HCT116 (cell line): Measurements from ENCODE around the gene RPP21. TPM values are rescaled to one million over a fixed set of nuclear protein-coding genes. Genes with fewer than 3 reads are reported as not detected.

ENCODE experiments used
- ATAC-seq: fragments of 200-7000 bp; cut with Tn5 transposase; 2 replicates; pipeline ENCODE4 v1.9.1; 2020; ENCODE audit warnings: mild to moderate bottlenecking, moderate library complexity
- BruUV-seq: library from RNA; stranded (reverse); fragments of 400-500 nt; replicated peaks from 2 replicates; lab custom pipeline; 2021; lab: Mats Ljungman, UMichigan
- CTCF ChIA-PET: fragments of 300-600 bp; sonication (Branson Sonifier 250); formaldehyde crosslinking; loops from one replicate; lab custom pipeline; 2021; ENCODE audit warnings: antibody characterized with exemption; lab: Charles Lee
- POLR2A ChIA-PET: fragments of 300-600, 350-600 bp; sonication (Branson Sonifier 250); formaldehyde crosslinking; loops from one replicate; lab custom pipeline; 2021; ENCODE audit warnings: antibody characterized with exemption; lab: Charles Lee
- RAD21 ChIA-PET, 2 experiments: fragments of 300-600 bp; sonication (Branson Sonifier 250); formaldehyde crosslinking; loops; one replicate each; lab custom pipeline; 2023; ENCODE audit warnings: low total read pairs in 2 of 2; ENCODE audit not compliant: uncharacterized antibody in 2 of 2, unreplicated experiment in 2 of 2, low non-redundant PET in 1 of 2; lab: Charles Lee
- DNase-seq: peaks from one replicate; pipeline ENCODE4 v3.0.0-alpha.2; 2010; ENCODE audit warnings: low read depth, low spot score
- H2AFZ ChIP-seq: fragments of 200-600 bp; shearing (Covaris generic), sonication (generic); 2 replicates; pipeline ENCODE4 v1.6.1; 2017; ENCODE audit warnings: low read depth, mixed run types, mixed read lengths, antibody characterized with exemption, low read length; ENCODE audit not compliant: poor library complexity, severe bottlenecking
- H3K27ac ChIP-seq: 2 replicates; pipeline ENCODE4 v1.5.1; 2012; ENCODE audit warnings: low read depth, low read length
- H3K27me3 ChIP-seq: fragments of 200-600 bp; sonication (generic); 2 replicates; pipeline ENCODE4 v1.6.1; 2016; ENCODE audit warnings: mixed run types, low read length, mixed read lengths; ENCODE audit not compliant: insufficient read depth
- H3K36me3 ChIP-seq, 2 experiments: fragments of 200-500 bp in 1 of 2; fragments of 200-600 bp in 1 of 2; sonication (Bioruptor generic) in 1 of 2; sonication (generic) in 1 of 2; 2 replicates each; pipeline versions ENCODE4 v1.5.1 to v1.6.1; 2014 to 2016; ENCODE audit warnings: low read length in 2 of 2, inconsistent platforms in 1 of 2, mixed read lengths in 1 of 2, mixed run types in 1 of 2; ENCODE audit not compliant: insufficient read depth in 2 of 2, control insufficient read depth in 1 of 2
- H3K4me1 ChIP-seq, 2 experiments: fragments of 200-600 bp in 1 of 2; sonication (generic) in 1 of 2; 2 replicates each; pipeline versions ENCODE4 v1.5.1 to v1.6.1; 2012 to 2017; ENCODE audit warnings: low read length in 2 of 2, inconsistent platforms in 1 of 2, mild to moderate bottlenecking in 1 of 2, mixed read lengths in 1 of 2, mixed run types in 1 of 2, moderate library complexity in 1 of 2; ENCODE audit not compliant: insufficient read depth in 2 of 2, control insufficient read depth in 1 of 2
- H3K4me2 ChIP-seq: fragments of 200-600 bp; sonication (generic); 2 replicates; pipeline ENCODE4 v1.6.1; 2017; ENCODE audit warnings: mixed run types, low read length, mixed read lengths
- H3K4me3 ChIP-seq, 2 experiments: fragments of 200-600 bp in 1 of 2; sonication (generic) in 1 of 2; replicated peaks in 1 of 2; 2 replicates each; pipeline ENCODE4 v1.5.1; 2011 to 2016; ENCODE audit warnings: low read length in 2 of 2, control low read depth in 1 of 2, low read depth in 1 of 2, mild to moderate bottlenecking in 1 of 2, mixed read lengths in 1 of 2, mixed run types in 1 of 2
- H3K79me2 ChIP-seq: fragments of 200-600 bp; sonication (generic); 2 replicates; pipeline ENCODE4 v1.6.1; 2017; ENCODE audit warnings: mild to moderate bottlenecking, mixed run types, low read length, moderate library complexity, mixed read lengths; ENCODE audit not compliant: insufficient read depth
- H3K9ac ChIP-seq: fragments of 200-600 bp; sonication (generic); 2 replicates; pipeline ENCODE4 v1.6.1; 2016; ENCODE audit warnings: low read length, mixed read lengths
- H3K9me2 ChIP-seq: fragments of 200-600 bp; sonication (generic), shearing (Covaris generic); 2 replicates; pipeline ENCODE4 v1.6.1; 2017; ENCODE audit warnings: mixed run types, mild to moderate bottlenecking, moderate library complexity; ENCODE audit not compliant: insufficient read depth
- H3K9me3 ChIP-seq, 2 experiments: fragments of 200-500 bp in 1 of 2; fragments of 200-600 bp in 1 of 2; sonication (Bioruptor generic) in 1 of 2; sonication (generic) in 1 of 2; 2 replicates each; pipeline ENCODE4 v1.6.1; 2014 to 2017; ENCODE audit warnings: low read length in 2 of 2, mixed read lengths in 2 of 2, inconsistent platforms in 1 of 2, low read depth in 1 of 2, mild to moderate bottlenecking in 1 of 2, mixed run types in 1 of 2, moderate library complexity in 1 of 2; ENCODE audit not compliant: control insufficient read depth in 1 of 2, insufficient read depth in 1 of 2
- H4K20me1 ChIP-seq: fragments of 200-600 bp; sonication (generic), shearing (Covaris generic); 2 replicates; pipeline ENCODE4 v1.6.1; 2017; ENCODE audit warnings: mixed run types, mild to moderate bottlenecking, moderate library complexity; ENCODE audit not compliant: insufficient read depth
- CBX3 ChIP-seq: IDR thresholded peaks from 2 replicates; pipeline ENCODE4 v1.6.1; 2012; ENCODE audit warnings: low read depth
- CTCF ChIP-seq, 3 experiments: fragments of 200-600 bp in 1 of 3; sonication (generic) in 1 of 3; IDR thresholded peaks in 2 of 3; conservative IDR thresholded peaks in 1 of 3; 2 replicates each; pipeline ENCODE4 v1.5.1; 2012 to 2017; ENCODE audit warnings: low read depth in 2 of 3, low read length in 2 of 3, antibody characterized with exemption in 1 of 3, borderline replicate concordance in 1 of 3, control low read depth in 1 of 3, mild to moderate bottlenecking in 1 of 3, mixed read lengths in 1 of 3, mixed run types in 1 of 3, moderate library complexity in 1 of 3; ENCODE audit not compliant: insufficient read depth in 1 of 3
- EGR1 ChIP-seq: IDR thresholded peaks from 2 replicates; pipeline ENCODE4 v1.6.1; 2012; ENCODE audit warnings: low read depth
- JUND ChIP-seq: IDR thresholded peaks from 2 replicates; pipeline ENCODE4 v1.6.1; 2012
- POLR2A ChIP-seq: IDR thresholded peaks from 2 replicates; pipeline ENCODE4 v1.7.0; 2011; ENCODE audit warnings: borderline replicate concordance; ENCODE audit not compliant: insufficient read depth, insufficient read length; ENCODE audit errors: extremely low read depth
- POLR2AphosphoS5 ChIP-seq: IDR thresholded peaks from 2 replicates; pipeline ENCODE4 v1.6.1; 2011; ENCODE audit warnings: mild to moderate bottlenecking, low read depth, low read length, moderate library complexity
- RAD21 ChIP-seq: IDR thresholded peaks from 2 replicates; pipeline ENCODE4 v1.6.1; 2012; ENCODE audit warnings: low read depth, mild to moderate bottlenecking
- SIN3A ChIP-seq: IDR thresholded peaks from 2 replicates; pipeline ENCODE4 v1.6.1; 2012; ENCODE audit warnings: low read depth
- SRF ChIP-seq: IDR thresholded peaks from 2 replicates; pipeline ENCODE4 v1.6.1; 2012; ENCODE audit warnings: low read depth
- YY1 ChIP-seq: IDR thresholded peaks from 2 replicates; pipeline ENCODE4 v1.6.1; 2011; ENCODE audit warnings: low read length, low read depth, moderate library complexity, mild to moderate bottlenecking; ENCODE audit not compliant: insufficient replicate concordance; ENCODE audit errors: extremely low read depth
- ZBTB33 ChIP-seq: IDR thresholded peaks from 2 replicates; pipeline ENCODE4 v1.6.1; 2011; ENCODE audit warnings: mild to moderate bottlenecking, low read length, moderate library complexity; ENCODE audit not compliant: insufficient replicate concordance; ENCODE audit errors: extremely low read depth
- intact Hi-C: fragments of 100-400 bp; cut with micrococcal nuclease; formaldehyde crosslinking; loops from 2 replicates; pipeline ENCODE4 v1.10.0; 2022
- total RNA-seq: library from RNA; stranded (reverse); gene quantifications from one replicate; pipeline ENCODE4 v1.2.1, GENCODE V29; 2021; ENCODE audit not compliant: unreplicated experiment

RPP21 gene
- total RNA-seq, 1 experiment from 2014 or later: 70.4 TPM

- intact Hi-C loops: no loop called here
- ATAC-seq (no peak), DNase-seq (no peak)
- Histone ChIP-seq H3K27ac (no peak overlapping the region), H3K36me3 (peaks cover 26 to 29% of the 10 kb centered on the region in 2 experiments; a peak in 2 of 4 replicates), H3K9me3 (no peaks in the 10 kb centered on the region), H4K20me1 (peaks cover 17% of the 10 kb centered on the region; the same call in 1 of the 2 replicates), H3K9ac (no peak overlapping the region), H3K4me1 (no peaks in the 10 kb centered on the region), H3K79me2 (peaks cover 98% of the 10 kb centered on the region), H3K4me2 (no peak overlapping the region), H3K4me3 (no peak overlapping the region), H2AFZ (no peak overlapping the region), H3K9me2 (no peaks in the 10 kb centered on the region), H3K27me3 (no peaks in the 10 kb centered on the region)
- ChIA-PET CTCF (no interaction called here), RAD21 (no interaction called here), POLR2A (interaction anchor here (0.9 kb wide), 1 partner anchor 10 kb away, joined by 3 read pairs; no protein-coding TSS in a partner anchor)
- BruUV-seq: no TSS peak
- TF ChIP-seq RAD21 (no peak), POLR2A (no peak), JUND (no peak), EGR1 (no peak), SRF (no peak), CBX3 (no peak), ZBTB33 (no peak)
Observed at GRCh38 chr6:30315156-30315555, 29.8 kb upstream of the RPP21 start.

GRCh38 chr6:30317913-30318589 lies 26.9 kb upstream of the RPP21 start:
- no peak overlapping the region for H2AFZ ChIP-seq
- no peak for TF ChIP-seq CBX3
- TF ChIP-seq YY1: no peak
- no peak for TF ChIP-seq POLR2AphosphoS5
- no peak for TF ChIP-seq CTCF (IDR thresholded peaks at IDR 0.05 in 2 of 3, conservative IDR thresholded peaks at IDR 0.05 in 1 of 3; ENCODE audit: borderline replicate concordance in 1 of 3, insufficient read depth in 1 of 3, low read depth in 2 of 3, low read length in 2 of 3)
- no peak for TF ChIP-seq SIN3A
- no peaks in the 10 kb centered on the region for H3K4me1 ChIP-seq
- no peaks in the 10 kb centered on the region for H3K27me3 ChIP-seq
- no peak overlapping the region for H3K9ac ChIP-seq
- no peak overlapping the region for H3K4me3 ChIP-seq
- DNase-seq: no peak
- no peak overlapping the region for H3K27ac ChIP-seq
- ChIA-PET POLR2A (interaction anchor here (1.2 kb wide), 1 partner anchor 15 kb away, joined by 3 read pairs; no protein-coding TSS in a partner anchor), RAD21 (no interaction called here), CTCF (no interaction called here)
- H3K79me2 ChIP-seq: peaks cover 100% of the 10 kb centered on the region
- peaks cover 21% of the 10 kb centered on the region in 2 experiments; a peak in 2 of 4 replicates for H3K36me3 ChIP-seq
- intact Hi-C loops: no loop called here
- H3K9me2 ChIP-seq: no peaks in the 10 kb centered on the region
- H3K9me3 ChIP-seq: no peaks in the 10 kb centered on the region
- H4K20me1 ChIP-seq: peaks cover 35% of the 10 kb centered on the region
- no peak for ATAC-seq
- no TSS peak for BruUV-seq
- H3K4me2 ChIP-seq: no peak overlapping the region
